Fibroblast of lung (primary cell): ENCODE data around the gene RPS6KC1. TPM values are rescaled to one million over a fixed set of nuclear protein-coding genes. Genes with fewer than 3 reads are reported as not detected.

Experiments
- DNase-seq, 2 donors: peaks; one replicate each; pipeline versions ENCODE4 v3.0.0 to v3.0.0-alpha.2; 2010; ENCODE audit warnings: low read depth in 2 of 2
- H2AFZ ChIP-seq: 2 replicates; pipeline ENCODE4 v1.5.1; 2012; ENCODE audit warnings: low read length, control low read depth, inconsistent platforms
- H3K27ac ChIP-seq: 2 replicates; pipeline ENCODE4 v1.5.1; 2011; ENCODE audit warnings: low read length, control low read depth; ENCODE audit not compliant: insufficient read depth
- H3K27me3 ChIP-seq: 2 replicates; pipeline ENCODE4 v1.5.1; 2011; ENCODE audit warnings: mild to moderate bottlenecking, low read length; ENCODE audit not compliant: control insufficient read depth, insufficient read depth
- H3K36me3 ChIP-seq: 2 replicates; pipeline ENCODE4 v1.5.1; 2011; ENCODE audit warnings: low read length; ENCODE audit not compliant: control insufficient read depth, insufficient read depth
- H3K4me1 ChIP-seq: 2 replicates; pipeline ENCODE4 v1.5.1; 2011; ENCODE audit warnings: low read length; ENCODE audit not compliant: control insufficient read depth, insufficient read depth; ENCODE audit errors: extremely low read depth
- H3K4me2 ChIP-seq: 2 replicates; pipeline ENCODE4 v1.5.1; 2011; ENCODE audit warnings: low read length, control low read depth; ENCODE audit not compliant: insufficient read depth; ENCODE audit errors: extremely low read depth
- H3K4me3 ChIP-seq, 4 experiments: fragments of 200-600 bp in 1 of 4; sonication (generic) in 1 of 4; replicated peaks in 1 of 4; 2 replicates each; pipeline ENCODE4 v1.5.1; 2011 to 2016; ENCODE audit warnings: low read length in 4 of 4, low read depth in 3 of 4, mild to moderate bottlenecking in 3 of 4, control low read depth in 2 of 4, inconsistent platforms in 1 of 4, mixed read lengths in 1 of 4; ENCODE audit not compliant: insufficient read depth in 1 of 4; ENCODE audit errors: control extremely low read depth in 1 of 4
- H3K79me2 ChIP-seq: 2 replicates; pipeline ENCODE4 v1.5.1; 2012; ENCODE audit warnings: mild to moderate bottlenecking, low read length, inconsistent platforms; ENCODE audit not compliant: control insufficient read depth, insufficient read depth
- H3K9ac ChIP-seq: 2 replicates; pipeline ENCODE4 v1.5.1; 2011; ENCODE audit warnings: mild to moderate bottlenecking, low read length, control low read depth; ENCODE audit not compliant: insufficient read depth
- H3K9me3 ChIP-seq: 2 replicates; pipeline ENCODE4 v1.5.1; 2012; ENCODE audit warnings: low read depth, low read length; ENCODE audit not compliant: control insufficient read depth, insufficient read depth
- H4K20me1 ChIP-seq: 2 replicates; pipeline ENCODE4 v1.5.1; 2011; ENCODE audit warnings: low read length; ENCODE audit not compliant: control insufficient read depth, insufficient read depth; ENCODE audit errors: extremely low read depth
- CTCF ChIP-seq, 2 donors: IDR thresholded peaks in 1 of 2; conservative IDR thresholded peaks in 1 of 2; 1 replicate in 1 of 2; 2 replicates in 1 of 2; pipeline ENCODE4 v1.5.1; 2011 to 2012; ENCODE audit warnings: low read length in 2 of 2, control low read depth in 1 of 2, inconsistent platforms in 1 of 2, low read depth in 1 of 2, mild to moderate bottlenecking in 1 of 2
- EZH2 ChIP-seq: IDR thresholded peaks from 2 replicates; pipeline ENCODE4 v1.5.1; 2012; ENCODE audit warnings: low read length, control low read depth, mild to moderate bottlenecking; ENCODE audit errors: missing control alignments
- polyA plus RNA-seq, 2 donors: library from polyadenylated mRNA; depleted of rRNA in 1 of 2; stranded (reverse) in 1 of 2; unstranded in 1 of 2; fragments of >200 nt; gene quantifications; 2 replicates each; pipeline ENCODE4 v1.2.1, GENCODE V29; 2011 to 2012; ENCODE audit warnings: missing spikeins in 1 of 2
- total RNA-seq: library from RNA; depleted of rRNA; stranded (reverse); fragments of >200 nt; gene quantifications from 2 replicates; pipeline ENCODE4 v1.2.1, GENCODE V29; 2014

Gene RPS6KC1
- total and polyA plus RNA-seq, 2 donors (not counting 1 experiment from before 2014, with no cell fraction given): 20.9 to 33.5 TPM

GRCh38 chr1:213292614-213293013 is 241.6 kb downstream of the RPS6KC1 start:
- no peak overlapping the region for H3K4me2 ChIP-seq
- H3K27ac ChIP-seq: no peak overlapping the region
- no peaks in the 10 kb centered on the region for H3K4me1 ChIP-seq
- H3K27me3 ChIP-seq: no peaks in the 10 kb centered on the region
- no peaks in the 10 kb centered on the region for H3K79me2 ChIP-seq
- no peaks in the 10 kb centered on the region for H3K9me3 ChIP-seq
- no peaks in the 10 kb centered on the region for H3K36me3 ChIP-seq
- no peak for DNase-seq
- no peaks in the 10 kb centered on the region for H4K20me1 ChIP-seq
- TF ChIP-seq CTCF (conservative IDR thresholded peaks at IDR 0.05 in 1 of 2, IDR thresholded peaks at IDR 0.05 in 1 of 2; ENCODE audit: low read depth in 1 of 2, low read length in 2 of 2): no peak
- no peak for TF ChIP-seq EZH2
- no peak overlapping the region for H3K9ac ChIP-seq
- H3K4me3 ChIP-seq: no peak overlapping the region
- H2AFZ ChIP-seq: no peak overlapping the region

- Histone ChIP-seq H3K4me1 (no peaks in the 10 kb centered on the region), H3K27me3 (no peaks in the 10 kb centered on the region), H3K79me2 (no peaks in the 10 kb centered on the region), H2AFZ (no peak overlapping the region), H3K9ac (no peak overlapping the region), H3K4me2 (no peak overlapping the region), H3K4me3 (no peak overlapping the region), H4K20me1 (no peaks in the 10 kb centered on the region), H3K9me3 (no peaks in the 10 kb centered on the region), H3K36me3 (no peaks in the 10 kb centered on the region), H3K27ac (no peak overlapping the region)
- DNase-seq: no peak
- TF ChIP-seq EZH2 (no peak), CTCF (conservative IDR thresholded peaks at IDR 0.05 in 1 of 2, IDR thresholded peaks at IDR 0.05 in 1 of 2; ENCODE audit: low read depth in 1 of 2, low read length in 2 of 2) (no peak)
Measured at GRCh38 chr1:213295860-213296259, 244.8 kb downstream of the RPS6KC1 start.

GRCh38 chr1:213296558-213296957 is 245.5 kb downstream of the RPS6KC1 start:
- H3K79me2 ChIP-seq: no peaks in the 10 kb centered on the region
- no peaks in the 10 kb centered on the region for H3K36me3 ChIP-seq
- no peaks in the 10 kb centered on the region for H4K20me1 ChIP-seq
- no peaks in the 10 kb centered on the region for H3K4me1 ChIP-seq
- peak in 1 of 2 donors; percentile 24 for DNase-seq
- H3K4me3 ChIP-seq: no peak overlapping the region
- H2AFZ ChIP-seq: no peak overlapping the region
- no peak overlapping the region for H3K9ac ChIP-seq
- H3K27me3 ChIP-seq: no peaks in the 10 kb centered on the region
- no peak overlapping the region for H3K4me2 ChIP-seq
- H3K9me3 ChIP-seq: no peaks in the 10 kb centered on the region
- TF ChIP-seq EZH2 (no peak), CTCF (conservative IDR thresholded peaks at IDR 0.05 in 1 of 2, IDR thresholded peaks at IDR 0.05 in 1 of 2; ENCODE audit: low read depth in 1 of 2, low read length in 2 of 2) (no peak)
- no peak overlapping the region for H3K27ac ChIP-seq
